Natural killer cell treated with Interleukin-12 subunit alpha and Interleukin-12 subunit beta and Interleukin-15 and Interleukin-18, amount 100 ng/mL, for 72 hours (primary cell): ENCODE results near the gene MAFF. TPM values are rescaled to one million over a fixed set of nuclear protein-coding genes. Genes with fewer than 3 reads are reported as not detected.

Source experiments
- ATAC-seq, 2 donors: fragments of 150-1000 bp; cut with Tn5 transposase in 1 of 2; sonication (Bioruptor Pico), chemical (Tn5 transposase) in 1 of 2; 2 replicates each; pipeline ENCODE4 v1.10.0; 2021
- DNase-seq: peaks from one replicate; pipeline ENCODE4 v3.0.0; 2022; ENCODE audit warnings: low spot score
- H3K27ac Mint-ChIP-seq, 2 donors: 1 replicate in 1 of 2; 2 replicates in 1 of 2; pipeline ENCODE4 v1.8.0; 2022; ENCODE audit warnings: mixed read lengths in 2 of 2, mild to moderate bottlenecking in 1 of 2, moderate library complexity in 1 of 2
- H3K27me3 Mint-ChIP-seq, 2 donors: 1 replicate in 1 of 2; 2 replicates in 1 of 2; pipeline ENCODE4 v1.8.0; 2022; ENCODE audit warnings: mixed read lengths in 2 of 2
- H3K36me3 Mint-ChIP-seq: one replicate; pipeline ENCODE4 v1.8.0; 2022; ENCODE audit warnings: mixed read lengths
- H3K4me1 Mint-ChIP-seq, 2 donors: 1 replicate in 1 of 2; 2 replicates in 1 of 2; pipeline ENCODE4 v1.8.0; 2022; ENCODE audit warnings: low read depth in 2 of 2, mixed read lengths in 2 of 2, mild to moderate bottlenecking in 1 of 2
- H3K4me3 Mint-ChIP-seq: one replicate; pipeline ENCODE4 v1.8.0; 2022; ENCODE audit warnings: mixed read lengths
- H3K9me3 Mint-ChIP-seq: 2 replicates; pipeline ENCODE4 v1.8.0; 2022; ENCODE audit warnings: mixed read lengths
- total RNA-seq, 2 donors: library from RNA; stranded (reverse); gene quantifications; one replicate each; pipeline ENCODE4 v1.2.3, GENCODE V29; 2022

MAFF gene
- total RNA-seq, 2 donors from 2014 or later: 19.7 to 43.0 TPM

DNA sequence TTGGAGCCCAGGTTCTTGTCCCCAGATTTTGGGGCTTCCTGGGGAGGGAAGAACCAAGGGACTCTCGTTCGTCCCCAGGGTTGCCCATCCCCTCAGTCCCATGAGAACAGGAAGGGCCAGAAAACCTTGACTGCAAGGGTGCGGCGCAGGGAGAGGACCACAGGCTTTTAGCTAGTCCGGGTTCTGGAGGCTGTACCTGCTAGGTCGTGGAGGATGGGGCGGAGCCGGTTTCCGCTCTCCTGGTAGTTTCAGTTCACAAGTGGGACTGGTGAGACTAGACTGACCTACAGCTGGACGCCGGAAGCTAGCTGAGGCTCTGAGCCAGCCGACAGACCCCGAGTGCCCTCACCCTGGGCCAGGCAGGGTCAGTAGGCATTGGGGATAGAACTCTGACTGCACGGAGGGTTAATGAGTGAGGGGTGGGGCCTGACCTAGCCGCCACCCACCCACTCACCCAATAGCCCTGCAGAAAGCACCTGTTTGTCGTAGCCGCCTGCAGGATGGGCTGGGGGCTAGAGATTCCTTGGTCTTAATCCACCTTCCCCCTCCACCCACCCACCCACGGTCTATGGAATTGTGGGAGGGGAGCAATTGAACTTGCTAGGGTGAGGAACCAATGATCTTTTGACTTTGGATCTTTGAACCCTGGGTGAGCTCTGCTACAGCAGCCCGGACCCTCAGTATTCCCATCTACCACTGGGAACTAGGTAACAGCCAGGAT, 1.5 kb downstream of the MAFF start:
- peaks cover 52 to 53% of the 10 kb centered on the region in 2 donors for H3K4me1 Mint-ChIP-seq
- no peak for DNase-seq
- peak overlapping the region; percentile 64 to 86 for H3K27ac Mint-ChIP-seq
- H3K27me3 Mint-ChIP-seq: no peaks in the 10 kb centered on the region
- H3K36me3 Mint-ChIP-seq: no peaks in the 10 kb centered on the region
- no peaks in the 10 kb centered on the region for H3K9me3 Mint-ChIP-seq
- H3K4me3 Mint-ChIP-seq: peak overlapping the region; percentile 78
- peak in 1 of 2 donors; percentile 3 for ATAC-seq

GRCh38 chr22:38203855-38204514, 2.2 kb downstream of the MAFF start:
- Mint-ChIP-seq H3K9me3 (no peaks in the 10 kb centered on the region), H3K27me3 (no peaks in the 10 kb centered on the region), H3K36me3 (no peaks in the 10 kb centered on the region), H3K4me1 (peaks cover 45 to 54% of the 10 kb centered on the region in 2 donors), H3K4me3 (peak overlapping the region; percentile 78), H3K27ac (peak overlapping the region; percentile 64 to 86)
- no peak for ATAC-seq
- no peak for DNase-seq

- DNase-seq (no peak), ATAC-seq (no peak)
- Mint-ChIP-seq H3K9me3 (no peaks in the 10 kb centered on the region), H3K4me1 (peaks cover 37 to 52% of the 10 kb centered on the region in 2 donors), H3K27ac (peak overlapping the region; percentile 64 to 86), H3K36me3 (no peaks in the 10 kb centered on the region), H3K27me3 (no peaks in the 10 kb centered on the region), H3K4me3 (peak overlapping the region; percentile 78)
These were observed 3.0 kb downstream of the MAFF start for GRCh38 chr22:38204784-38205183.

DNA sequence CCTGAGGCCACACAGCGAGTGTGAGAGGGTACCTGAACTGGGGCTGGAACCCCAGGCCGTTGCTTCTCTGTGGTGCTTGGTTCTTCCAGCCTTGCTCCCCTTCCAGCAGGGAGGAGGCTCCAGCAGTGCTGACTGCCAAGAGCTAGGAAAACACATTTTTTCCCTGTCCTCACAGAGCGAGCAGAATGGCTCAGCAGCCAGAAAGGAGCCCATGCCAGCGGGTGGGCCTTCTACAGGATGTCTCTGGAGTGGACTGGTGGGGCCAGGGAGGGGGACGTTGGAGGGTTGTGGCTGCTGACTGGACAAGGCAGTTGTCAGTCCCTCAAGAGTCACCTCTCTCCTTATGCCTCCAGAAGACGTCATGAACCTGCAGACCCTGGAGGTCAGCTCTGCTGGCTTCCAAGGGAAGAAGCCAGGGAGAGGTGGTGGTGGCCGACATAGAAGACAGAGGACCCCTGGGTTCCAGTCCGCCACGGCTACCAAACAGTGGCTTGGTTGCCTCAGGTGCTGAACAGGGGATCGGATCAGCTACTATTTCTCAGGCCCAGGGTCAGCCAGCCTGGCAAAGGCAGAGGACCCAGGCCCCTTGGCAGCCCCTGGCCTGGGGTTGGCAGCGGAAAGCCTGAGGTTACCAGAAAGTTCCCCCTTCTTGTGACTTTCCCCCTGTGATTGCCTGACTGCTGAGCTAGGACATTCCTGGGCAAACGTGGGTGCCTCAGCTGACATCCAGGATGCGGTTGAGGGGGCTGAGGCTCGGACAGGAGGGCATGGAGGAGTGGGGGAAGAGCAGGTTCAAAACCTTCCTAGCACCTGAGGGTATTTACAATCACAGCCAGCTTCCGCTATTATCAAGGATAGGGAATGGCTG, 3.7 kb downstream of the MAFF start:
- no peak for ATAC-seq
- H3K36me3 Mint-ChIP-seq: no peaks in the 10 kb centered on the region

DNA sequence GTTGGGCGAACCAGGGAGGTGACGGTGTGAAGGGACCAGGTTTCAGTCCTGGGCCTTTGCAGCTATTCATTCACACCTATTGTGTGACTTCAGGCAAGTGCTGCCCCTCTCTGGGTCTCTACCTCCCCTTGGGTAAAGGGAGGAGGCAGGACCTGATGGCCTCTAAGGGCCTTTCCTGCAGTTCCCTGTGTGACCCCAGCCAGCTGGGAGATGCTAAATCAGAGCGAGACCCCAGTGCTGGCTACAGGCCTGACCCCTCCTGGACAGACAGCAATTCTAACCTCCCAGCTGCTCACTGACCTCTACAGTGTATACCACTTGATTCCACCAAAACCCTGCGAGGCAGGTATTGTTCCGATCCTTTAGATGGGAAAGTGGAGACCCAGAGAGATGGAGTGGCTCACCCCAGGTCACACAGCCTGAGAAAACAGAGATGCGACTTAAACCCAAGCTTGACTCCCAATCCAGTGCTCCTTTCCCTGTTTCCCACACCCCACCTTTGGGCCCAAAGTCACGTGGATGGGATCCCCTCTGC, 6.2 kb downstream of the MAFF start:
- Mint-ChIP-seq H3K4me3 (no peak overlapping the region), H3K27me3 (no peaks in the 10 kb centered on the region), H3K27ac (peak overlapping the region in 1 of 2 donors; percentile 58), H3K36me3 (no peaks in the 10 kb centered on the region), H3K4me1 (peaks cover 24 to 57% of the 10 kb centered on the region in 2 donors), H3K9me3 (no peaks in the 10 kb centered on the region)
- DNase-seq (no peak), ATAC-seq (no peak)

More for the DNA sequence above, 3.7 kb downstream of the MAFF start:
- H3K27me3 Mint-ChIP-seq: no peaks in the 10 kb centered on the region
- no peak overlapping the region for H3K4me3 Mint-ChIP-seq
- H3K27ac Mint-ChIP-seq: peak overlapping the region in 1 of 2 donors; percentile 86
- DNase-seq: no peak
- no peaks in the 10 kb centered on the region for H3K9me3 Mint-ChIP-seq
- H3K4me1 Mint-ChIP-seq: peaks cover 36 to 56% of the 10 kb centered on the region in 2 donors

- Mint-ChIP-seq H3K27ac (no peak overlapping the region), H3K4me1 (peaks cover 24 to 59% of the 10 kb centered on the region in 2 donors), H3K4me3 (no peak overlapping the region), H3K9me3 (no peaks in the 10 kb centered on the region), H3K36me3 (no peaks in the 10 kb centered on the region), H3K27me3 (no peaks in the 10 kb centered on the region)
- ATAC-seq: no peak
- no peak for DNase-seq
These were observed 6.8 kb downstream of the MAFF start for GRCh38 chr22:38208551-38208968.

- no peak for DNase-seq
- H3K27me3 Mint-ChIP-seq: no peaks in the 10 kb centered on the region
- H3K9me3 Mint-ChIP-seq: no peaks in the 10 kb centered on the region
- no peak overlapping the region for H3K27ac Mint-ChIP-seq
- ATAC-seq: no peak
- H3K4me1 Mint-ChIP-seq: peaks cover 8 to 52% of the 10 kb centered on the region in 2 donors
- H3K36me3 Mint-ChIP-seq: no peaks in the 10 kb centered on the region
- H3K4me3 Mint-ChIP-seq: no peak overlapping the region
These were observed 9.8 kb downstream of the MAFF start for GRCh38 chr22:38211556-38211955.

DNA sequence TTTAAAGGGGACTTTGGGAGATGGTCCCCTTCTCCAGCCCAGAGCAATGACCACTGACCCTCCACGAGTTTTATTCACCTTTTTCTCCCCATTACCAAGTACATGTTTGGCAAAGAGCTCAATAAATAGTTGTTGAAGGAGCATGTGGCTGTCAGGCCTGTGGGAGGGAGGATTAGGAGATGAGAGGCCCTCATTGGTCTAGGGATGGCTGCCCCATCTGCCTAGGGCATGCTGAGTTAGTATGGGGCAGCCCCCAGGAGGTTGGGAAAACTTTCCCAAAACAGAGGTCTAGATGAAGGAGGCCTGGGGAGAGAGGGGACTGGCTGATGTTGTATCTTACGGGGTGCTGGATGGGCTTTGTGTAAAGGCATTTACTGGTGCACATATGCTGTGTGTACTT, 10.6 kb downstream of the MAFF start:
- Mint-ChIP-seq H3K27ac (no peak overlapping the region), H3K9me3 (no peaks in the 10 kb centered on the region), H3K27me3 (no peaks in the 10 kb centered on the region), H3K4me3 (no peak overlapping the region), H3K36me3 (no peaks in the 10 kb centered on the region), H3K4me1 (peaks cover 8 to 52% of the 10 kb centered on the region in 2 donors)
- DNase-seq (no peak), ATAC-seq (no peak)

- H3K4me3 Mint-ChIP-seq: peak overlapping the region; percentile 9
- no peaks in the 10 kb centered on the region for H3K9me3 Mint-ChIP-seq
- ATAC-seq (no peak), DNase-seq (no peak)
- no peaks in the 10 kb centered on the region for H3K36me3 Mint-ChIP-seq
- H3K27ac Mint-ChIP-seq: peak overlapping the region; percentile 13 to 30
- no peaks in the 10 kb centered on the region for H3K27me3 Mint-ChIP-seq
- peaks cover 15 to 48% of the 10 kb centered on the region in 2 donors for H3K4me1 Mint-ChIP-seq
These were observed 11.7 kb downstream of the MAFF start for GRCh38 chr22:38213319-38213989.

- DNase-seq (no peak), ATAC-seq (peak in 1 of 2 donors; percentile 44)
- Mint-ChIP-seq H3K9me3 (no peaks in the 10 kb centered on the region), H3K36me3 (no peaks in the 10 kb centered on the region), H3K4me3 (no peak overlapping the region), H3K4me1 (peaks cover 15 to 45% of the 10 kb centered on the region in 2 donors), H3K27me3 (no peaks in the 10 kb centered on the region), H3K27ac (no peak overlapping the region)
These were observed 12.2 kb downstream of the MAFF start for GRCh38 chr22:38213990-38214301.

- no peaks in the 10 kb centered on the region for H3K27me3 Mint-ChIP-seq
- peaks cover 20 to 47% of the 10 kb centered on the region in 2 donors for H3K4me1 Mint-ChIP-seq
- ATAC-seq: peak; percentile 81 to 87
- no peak for DNase-seq
- H3K4me3 Mint-ChIP-seq: peak overlapping the region; percentile 25
- peak overlapping the region in 1 of 2 donors; percentile 68 for H3K27ac Mint-ChIP-seq
- H3K36me3 Mint-ChIP-seq: no peaks in the 10 kb centered on the region
- no peaks in the 10 kb centered on the region for H3K9me3 Mint-ChIP-seq
These were observed 12.7 kb downstream of the MAFF start for GRCh38 chr22:38214302-38215056.

GRCh38 chr22:38215156-38216038, 13.6 kb downstream of the MAFF start:
- H3K9me3 Mint-ChIP-seq: no peaks in the 10 kb centered on the region
- H3K36me3 Mint-ChIP-seq: no peaks in the 10 kb centered on the region
- H3K27ac Mint-ChIP-seq: peak overlapping the region; percentile 39 to 68
- peaks cover 21 to 43% of the 10 kb centered on the region in 2 donors for H3K4me1 Mint-ChIP-seq
- no peak for ATAC-seq
- H3K4me3 Mint-ChIP-seq: peak overlapping the region; percentile 25
- DNase-seq: no peak
- no peaks in the 10 kb centered on the region for H3K27me3 Mint-ChIP-seq
